Measurements from ENCODE around the gene PIGU. TPM values are rescaled to one million over a fixed set of nuclear protein-coding genes. Genes with fewer than 3 reads are reported as not detected.

PIGU gene
- total and polyA plus RNA-seq, 9 of the 15 experiments (the other 6 are each of a cell fraction or from before 2014, with no cell fraction given) = 6.5 to 100 (median 28.1) TPM

- no peak overlapping the region for H3K4me3 ChIP-seq
- TF ChIP-seq, protein P1, sequence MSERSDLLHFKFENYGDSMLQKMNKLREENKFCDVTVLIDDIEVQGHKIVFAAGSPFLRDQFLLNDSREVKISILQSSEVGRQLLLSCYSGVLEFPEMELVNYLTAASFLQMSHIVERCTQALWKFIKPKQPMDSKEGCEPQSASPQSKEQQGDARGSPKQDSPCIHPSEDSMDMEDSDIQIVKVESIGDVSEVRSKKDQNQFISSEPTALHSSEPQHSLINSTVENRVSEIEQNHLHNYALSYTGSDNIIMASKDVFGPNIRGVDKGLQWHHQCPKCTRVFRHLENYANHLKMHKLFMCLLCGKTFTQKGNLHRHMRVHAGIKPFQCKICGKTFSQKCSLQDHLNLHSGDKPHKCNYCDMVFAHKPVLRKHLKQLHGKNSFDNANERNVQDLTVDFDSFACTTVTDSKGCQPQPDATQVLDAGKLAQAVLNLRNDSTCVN (CRISPR knock-in tag; IDR thresholded peaks at IDR 0.05) = no peak
- TF ChIP-seq MAZ (CRISPR knock-in tag; conservative IDR thresholded peaks at IDR 0.05 in 1 of 2, IDR thresholded peaks at IDR 0.05 in 1 of 2) (no peak), SREBF1 (IDR thresholded peaks at IDR 0.05; ENCODE audit: borderline replicate concordance, low read depth, low read length) (no peak)
- TF ChIP-seq, protein P2, sequence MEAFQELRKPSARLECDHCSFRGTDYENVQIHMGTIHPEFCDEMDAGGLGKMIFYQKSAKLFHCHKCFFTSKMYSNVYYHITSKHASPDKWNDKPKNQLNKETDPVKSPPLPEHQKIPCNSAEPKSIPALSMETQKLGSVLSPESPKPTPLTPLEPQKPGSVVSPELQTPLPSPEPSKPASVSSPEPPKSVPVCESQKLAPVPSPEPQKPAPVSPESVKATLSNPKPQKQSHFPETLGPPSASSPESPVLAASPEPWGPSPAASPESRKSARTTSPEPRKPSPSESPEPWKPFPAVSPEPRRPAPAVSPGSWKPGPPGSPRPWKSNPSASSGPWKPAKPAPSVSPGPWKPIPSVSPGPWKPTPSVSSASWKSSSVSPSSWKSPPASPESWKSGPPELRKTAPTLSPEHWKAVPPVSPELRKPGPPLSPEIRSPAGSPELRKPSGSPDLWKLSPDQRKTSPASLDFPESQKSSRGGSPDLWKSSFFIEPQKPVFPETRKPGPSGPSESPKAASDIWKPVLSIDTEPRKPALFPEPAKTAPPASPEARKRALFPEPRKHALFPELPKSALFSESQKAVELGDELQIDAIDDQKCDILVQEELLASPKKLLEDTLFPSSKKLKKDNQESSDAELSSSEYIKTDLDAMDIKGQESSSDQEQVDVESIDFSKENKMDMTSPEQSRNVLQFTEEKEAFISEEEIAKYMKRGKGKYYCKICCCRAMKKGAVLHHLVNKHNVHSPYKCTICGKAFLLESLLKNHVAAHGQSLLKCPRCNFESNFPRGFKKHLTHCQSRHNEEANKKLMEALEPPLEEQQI (IDR thresholded peaks at IDR 0.05) = no peak
- H3K4me1 ChIP-seq (replicated peaks in 1 of 2; ENCODE audit: control insufficient read depth in 2 of 2, insufficient read depth in 2 of 2, low read length in 2 of 2) = peaks cover 32 to 36% of the 10 kb centered on the region in 2 experiments
- H3K9me3 ChIP-seq (replicated peaks; ENCODE audit: control insufficient read depth, insufficient read depth, low read depth, low read length) = no peaks in the 10 kb centered on the region
- H3K4me2 ChIP-seq (ENCODE audit: insufficient read depth, low read length) = no peak overlapping the region
- H3K36me3 ChIP-seq (ENCODE audit: control insufficient read depth, insufficient read depth, low read length) = peaks cover 11% of the 10 kb centered on the region; the same call in 2 of the 3 replicates
- ChIA-PET CTCF (ENCODE audit: low intra/inter-chr PET ratio) (interaction anchor here (0.6 kb wide), 1 partner anchor 165 kb away, joined by 3 read pairs; no protein-coding TSS in a partner anchor), POLR2A (interaction anchor here (0.6 to 0.9 kb wide), 4 partner anchors 13 to 133 kb away, joined by 3 to 4 read pairs (median 3); no protein-coding TSS in a partner anchor)
- no peak for DNase-seq (ENCODE audit: extremely low read depth in 1 of 4, low spot score in 3 of 4)
- H3K79me2 ChIP-seq (ENCODE audit: control insufficient read depth, insufficient read depth, low read length) = no peaks in the 10 kb centered on the region
- no peak overlapping the region for H2AFZ ChIP-seq (ENCODE audit: low read depth, low read length)
- intact Hi-C loops (cut with micrococcal nuclease) = loop anchor here (5.0 kb wide), 1 partner anchor 57 kb away; no protein-coding TSS in a partner anchor
- in situ Hi-C loops (cut with MboI) = no loop called here
- BruUV-seq (replicated peaks) = no TSS peak
- no peaks in the 10 kb centered on the region for H3K27me3 ChIP-seq (ENCODE audit: control insufficient read depth in 2 of 2, insufficient read depth in 2 of 2, low read length in 2 of 2)
- H3K9me1 ChIP-seq (ENCODE audit: control insufficient read depth, insufficient read depth, low read length) = no peaks in the 10 kb centered on the region
- H3K27ac ChIP-seq (ENCODE audit: extremely low read depth, low read depth, low read length) = no peak overlapping the region
- H4K20me1 ChIP-seq (replicated peaks; ENCODE audit: control insufficient read depth, insufficient read depth, low read length) = 0 out of 2 replicates have a peak, but pooled peaks cover 2% of the 10 kb centered on the region
- ATAC-seq = no peak
- no peak for FAIRE-seq
- no peak overlapping the region; a peak in 1 of 4 replicates for H3K9ac ChIP-seq (ENCODE audit: insufficient read depth in 1 of 2, low read depth in 2 of 2, low read length in 2 of 2)
Measured at GRCh38 chr20:34710568-34710839, 33.6 kb upstream of the PIGU start.

Data from K562 (cell line).